ENCODE measurements around the gene BHMT2. TPM values are rescaled to one million over a fixed set of nuclear protein-coding genes. Genes with fewer than 3 reads are reported as not detected.
A peak's percentile ranks its signal among the peaks of the same experiment; 100 is the strongest.

Gene BHMT2
- polyA plus RNA-seq, 3 donors, result not detected

GRCh38 chr5:79111387-79111959, 41.9 kb downstream of the BHMT2 start, which contains the start of gene BHMT:
Gene BHMT, plus strand, starts transcription at chr5:79111809. Its CDS starts 77 bp downstream, at chr5:79111886.
- Histone ChIP-seq H3K27ac (ENCODE audit: low read depth in 1 of 2, low read length in 2 of 2) (no peak within 1 kb of the TSS), H4K20me1 (ENCODE audit: insufficient read depth, low read length) (no peaks in the 10 kb centered on the region), H2AFZ (ENCODE audit: insufficient read depth, low read depth, low read length, poor library complexity, severe bottlenecking) (no peak within 1 kb of the TSS), H3K79me2 (ENCODE audit: insufficient read depth, low read length) (no peaks in the 10 kb centered on the region), H3K4me3 (replicated peaks in 1 of 3; ENCODE audit: low read depth in 2 of 3, low read length in 3 of 3) (no peak within 1 kb of the TSS), H3K9me3 (replicated peaks in 1 of 2; ENCODE audit: control insufficient read depth in 1 of 2, insufficient read depth in 1 of 2, low read length in 2 of 2) (peaks cover 0 to 12% of the 10 kb centered on the region in 2 donors), H3K4me1 (ENCODE audit: control insufficient read depth in 1 of 2, insufficient read depth in 2 of 2, low read length in 2 of 2) (peaks cover 18 to 20% of the 10 kb centered on the region in 2 donors), H3K4me2 (replicated peaks; ENCODE audit: extremely low read depth, low read length, poor library complexity, severe bottlenecking) (no peak within 1 kb of the TSS), H3K36me3 (replicated peaks in 1 of 2; ENCODE audit: control insufficient read depth in 1 of 2, insufficient read depth in 2 of 2, low read length in 2 of 2) (no peaks in the 10 kb centered on the region), H3K9ac (ENCODE audit: insufficient read depth, low read length, poor library complexity, severe bottlenecking) (no peak within 1 kb of the TSS), H3K27me3 (ENCODE audit: control insufficient read depth in 2 of 2, insufficient read depth in 2 of 2, low read length in 2 of 2) (peaks cover 42 to 54% of the 10 kb centered on the region in 2 donors)
- intact Hi-C loops (cut with micrococcal nuclease), result no loop called here
- Mint-ChIP-seq H3K4me1 (peaks cover 29% of the 10 kb centered on the region), H3K27me3 (ENCODE audit: low read depth in 3 of 3) (peaks cover 44 to 49% (median 45%) of the 10 kb centered on the region in 3 donors), H3K27ac (no peak within 1 kb of the TSS), H3K9me3 (peaks cover 0 to 7% (median 0%) of the 10 kb centered on the region in 7 donors), H3K4me3 (peak within 1 kb of the TSS in 1 of 2 donors; percentile 82), H3K36me3 (peaks cover 0 to 4% of the 10 kb centered on the region in 2 donors)
- TF ChIP-seq CTCF (IDR thresholded peaks at IDR 0.05), result no peak
- 41% methylated on average over 32 of the region's 32 CpGs for WGBS (ENCODE audit: insufficient coverage)
- DNase-seq, result no peak

- Histone ChIP-seq H3K36me3 (replicated peaks in 1 of 2; ENCODE audit: control insufficient read depth in 1 of 2, insufficient read depth in 2 of 2, low read length in 2 of 2) (no peaks in the 10 kb centered on the region), H3K9ac (ENCODE audit: insufficient read depth, low read length, poor library complexity, severe bottlenecking) (no peak overlapping the region), H3K4me2 (replicated peaks; ENCODE audit: extremely low read depth, low read length, poor library complexity, severe bottlenecking) (no peak overlapping the region), H3K4me3 (replicated peaks in 1 of 3; ENCODE audit: low read depth in 2 of 3, low read length in 3 of 3) (no peak overlapping the region), H2AFZ (ENCODE audit: insufficient read depth, low read depth, low read length, poor library complexity, severe bottlenecking) (no peak overlapping the region), H3K9me3 (replicated peaks in 1 of 2; ENCODE audit: control insufficient read depth in 1 of 2, insufficient read depth in 1 of 2, low read length in 2 of 2) (peaks cover 0 to 12% of the 10 kb centered on the region in 2 donors), H3K27me3 (ENCODE audit: control insufficient read depth in 2 of 2, insufficient read depth in 2 of 2, low read length in 2 of 2) (peaks cover 42 to 54% of the 10 kb centered on the region in 2 donors), H3K27ac (ENCODE audit: low read depth in 1 of 2, low read length in 2 of 2) (no peak overlapping the region), H3K4me1 (ENCODE audit: control insufficient read depth in 1 of 2, insufficient read depth in 2 of 2, low read length in 2 of 2) (peaks cover 11 to 14% of the 10 kb centered on the region in 2 donors), H3K79me2 (ENCODE audit: insufficient read depth, low read length) (no peaks in the 10 kb centered on the region), H4K20me1 (ENCODE audit: insufficient read depth, low read length) (no peaks in the 10 kb centered on the region)
- H3K4me3 Mint-ChIP-seq, result peak overlapping the region in 1 of 2 donors; percentile 82
- H3K36me3 Mint-ChIP-seq, result peaks cover 0 to 4% of the 10 kb centered on the region in 2 donors
- DNase-seq, result no peak
- peaks cover 0 to 7% (median 0%) of the 10 kb centered on the region in 7 donors for H3K9me3 Mint-ChIP-seq
- intact Hi-C loops (cut with micrococcal nuclease), result no loop called here
- no peak for TF ChIP-seq CTCF (IDR thresholded peaks at IDR 0.05)
- H3K27me3 Mint-ChIP-seq (ENCODE audit: low read depth in 3 of 3), result peaks cover 44 to 49% (median 45%) of the 10 kb centered on the region in 3 donors
- 9% methylated on average over 39 of the region's 39 CpGs for WGBS (ENCODE audit: insufficient coverage)
- H3K4me1 Mint-ChIP-seq, result peaks cover 22% of the 10 kb centered on the region
- no peak overlapping the region for H3K27ac Mint-ChIP-seq
Observed at GRCh38 chr5:79111960-79112702, 42.6 kb downstream of the BHMT2 start.
